HFF-Myc (cell line): Measurements from ENCODE around the gene BMX.

Source experiments
- DNase-seq: peaks from one replicate; pipeline ENCODE4 v3.0.0-alpha.2; 2011; ENCODE audit warnings: low read depth; ENCODE audit errors: extremely low read depth
- H3K4me3 ChIP-seq: replicated peaks from 2 replicates; pipeline ENCODE4 v1.5.1; 2011; ENCODE audit warnings: low read depth, mild to moderate bottlenecking, control low read depth, low read length
- TF ChIP-seq, protein P1 (sequence below): IDR thresholded peaks from 2 replicates; pipeline ENCODE4 v1.5.1; 2012; ENCODE audit warnings: mild to moderate bottlenecking, low read depth, low read length, control low read depth; ENCODE audit errors: missing control alignments

Gene BMX

DNA sequence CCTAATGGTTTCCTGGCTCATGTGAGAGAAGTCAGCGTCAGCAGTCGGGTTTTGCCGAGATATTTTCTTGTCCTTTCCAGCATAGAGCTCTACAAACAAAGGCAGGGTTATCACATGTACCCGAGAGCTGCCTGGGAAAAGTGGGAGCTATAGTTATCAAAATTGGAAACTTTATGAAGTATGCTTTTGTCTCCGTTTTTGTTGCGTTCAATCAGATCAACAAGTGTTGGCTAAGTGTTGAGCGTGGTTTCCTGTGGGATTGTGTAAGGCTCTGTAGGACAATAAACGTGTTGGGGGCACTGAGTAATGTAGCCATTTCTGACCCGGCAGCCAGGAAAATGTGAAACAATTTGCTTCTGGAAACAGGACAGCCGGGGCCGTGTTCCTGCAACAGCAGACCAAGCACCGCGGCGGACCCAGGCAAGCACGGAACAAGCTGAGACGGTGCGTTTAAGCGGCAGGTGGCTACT lies at the start of gene BMX:
BMX (plus strand) TSS at position 311 of the 470 bp plus-strand sequence. CDS start 7,547 bp downstream, outside the sequence.
- no peak for DNase-seq
- no peak within 1 kb of the TSS for H3K4me3 ChIP-seq
- TF ChIP-seq, protein P1, sequence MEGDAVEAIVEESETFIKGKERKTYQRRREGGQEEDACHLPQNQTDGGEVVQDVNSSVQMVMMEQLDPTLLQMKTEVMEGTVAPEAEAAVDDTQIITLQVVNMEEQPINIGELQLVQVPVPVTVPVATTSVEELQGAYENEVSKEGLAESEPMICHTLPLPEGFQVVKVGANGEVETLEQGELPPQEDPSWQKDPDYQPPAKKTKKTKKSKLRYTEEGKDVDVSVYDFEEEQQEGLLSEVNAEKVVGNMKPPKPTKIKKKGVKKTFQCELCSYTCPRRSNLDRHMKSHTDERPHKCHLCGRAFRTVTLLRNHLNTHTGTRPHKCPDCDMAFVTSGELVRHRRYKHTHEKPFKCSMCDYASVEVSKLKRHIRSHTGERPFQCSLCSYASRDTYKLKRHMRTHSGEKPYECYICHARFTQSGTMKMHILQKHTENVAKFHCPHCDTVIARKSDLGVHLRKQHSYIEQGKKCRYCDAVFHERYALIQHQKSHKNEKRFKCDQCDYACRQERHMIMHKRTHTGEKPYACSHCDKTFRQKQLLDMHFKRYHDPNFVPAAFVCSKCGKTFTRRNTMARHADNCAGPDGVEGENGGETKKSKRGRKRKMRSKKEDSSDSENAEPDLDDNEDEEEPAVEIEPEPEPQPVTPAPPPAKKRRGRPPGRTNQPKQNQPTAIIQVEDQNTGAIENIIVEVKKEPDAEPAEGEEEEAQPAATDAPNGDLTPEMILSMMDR = no peak

DNA sequence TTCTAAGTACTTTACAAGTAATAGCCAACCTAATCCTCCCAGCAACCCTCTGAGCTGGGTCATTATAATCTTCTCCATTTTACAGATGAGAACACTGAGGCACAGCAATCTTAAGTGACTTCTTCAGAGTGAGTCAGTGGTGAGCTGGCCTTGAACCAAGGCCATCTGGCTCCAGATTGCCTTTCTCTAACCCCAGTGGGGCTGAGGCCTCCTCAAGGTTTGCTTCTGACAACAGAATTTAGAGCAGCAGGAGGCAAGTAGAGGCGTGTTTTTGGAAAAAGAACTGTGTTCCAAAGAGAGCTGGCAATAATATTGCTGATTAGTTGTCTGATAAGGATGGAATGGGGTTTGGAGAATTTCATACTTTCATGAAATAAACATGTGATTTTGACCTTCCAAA lies 48.7 kb upstream of the BMX start:
- TF ChIP-seq, protein P1 = no peak
- no peak for DNase-seq

DNA sequence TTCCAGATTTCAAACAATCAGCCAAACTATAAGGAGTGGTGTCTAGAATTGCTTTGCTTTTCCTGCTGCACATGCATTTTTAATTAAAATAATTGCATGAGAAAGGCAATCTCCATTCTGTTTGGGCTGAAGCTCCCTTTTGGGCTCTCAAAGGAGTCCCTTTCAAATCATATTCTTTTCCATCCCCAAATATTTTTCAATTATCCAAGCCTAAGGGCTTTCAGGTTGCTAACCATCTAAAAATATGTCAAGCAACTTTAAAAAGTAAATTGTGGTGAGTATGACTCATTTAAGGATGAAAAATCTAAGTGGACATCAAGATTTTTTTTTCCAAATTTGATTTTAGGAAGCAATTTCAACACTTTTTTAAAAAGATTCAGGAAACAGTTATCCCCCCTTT lies 35.9 kb upstream of the BMX start:
- no peak for DNase-seq
- no peak overlapping the region for H3K4me3 ChIP-seq
- TF ChIP-seq, protein P1 = no peak

More for the DNA sequence above, 48.7 kb upstream of the BMX start:
- H3K4me3 ChIP-seq = no peak overlapping the region

DNA sequence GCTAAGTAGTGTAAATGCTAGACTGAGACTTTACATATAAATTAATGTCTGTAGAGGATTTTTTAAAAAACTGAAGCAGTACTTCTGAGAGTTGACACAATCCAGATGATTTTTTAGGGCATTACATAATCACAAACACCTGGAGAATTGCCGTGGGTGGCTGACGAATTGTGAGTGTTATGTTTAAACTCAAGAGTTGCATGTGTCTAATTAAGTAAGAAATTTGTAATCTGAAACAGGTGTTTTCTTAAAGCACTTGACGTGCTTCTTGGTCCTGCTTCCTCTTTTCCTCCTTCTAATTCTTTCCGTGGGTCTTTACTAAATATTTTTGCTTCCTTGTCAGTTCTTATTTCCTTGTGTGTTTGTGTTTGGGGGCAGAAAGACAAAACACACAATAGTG lies 35.3 kb upstream of the BMX start:
- peak; percentile 70 for DNase-seq
- H3K4me3 ChIP-seq = no peak overlapping the region
- TF ChIP-seq, protein P1 = no peak

DNA sequence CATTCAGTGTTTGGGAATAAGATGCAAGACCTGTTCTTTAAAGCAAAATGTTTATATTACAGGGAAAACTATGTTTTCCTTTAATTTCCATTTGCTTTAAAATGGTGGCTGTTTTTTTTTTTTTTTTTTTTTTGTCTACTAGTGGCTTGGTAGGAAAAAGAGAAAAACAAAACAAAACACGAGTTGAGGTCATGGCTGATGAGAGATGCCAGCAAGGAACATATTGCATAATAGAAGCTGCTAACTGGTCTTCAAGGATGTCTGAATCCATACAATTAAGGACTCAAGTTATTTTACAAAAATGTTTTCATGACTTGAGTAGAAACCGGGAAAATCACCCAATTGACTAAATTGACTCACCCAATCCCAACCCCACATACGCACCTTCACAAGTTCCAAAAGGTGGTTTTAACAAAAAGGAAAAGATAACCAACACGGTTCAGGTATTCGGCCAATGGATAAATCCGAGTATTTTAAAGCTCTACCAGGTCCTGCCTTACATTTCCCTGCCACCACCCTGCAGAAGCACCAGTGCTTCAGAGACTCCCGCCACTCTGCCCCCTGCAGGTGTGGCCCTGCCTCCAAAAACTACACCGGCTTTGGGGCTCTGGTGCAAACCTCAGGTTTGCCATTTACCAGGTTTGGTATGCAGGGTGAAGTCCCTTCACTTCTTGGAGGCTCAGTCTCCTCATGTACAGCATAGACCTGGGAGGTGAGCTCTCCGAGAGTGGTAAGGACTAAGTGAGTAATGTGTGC lies 34.5 kb upstream of the BMX start:
- TF ChIP-seq, protein P1 = peak; percentile 16
- no peak for DNase-seq
- H3K4me3 ChIP-seq = no peak overlapping the region

DNA sequence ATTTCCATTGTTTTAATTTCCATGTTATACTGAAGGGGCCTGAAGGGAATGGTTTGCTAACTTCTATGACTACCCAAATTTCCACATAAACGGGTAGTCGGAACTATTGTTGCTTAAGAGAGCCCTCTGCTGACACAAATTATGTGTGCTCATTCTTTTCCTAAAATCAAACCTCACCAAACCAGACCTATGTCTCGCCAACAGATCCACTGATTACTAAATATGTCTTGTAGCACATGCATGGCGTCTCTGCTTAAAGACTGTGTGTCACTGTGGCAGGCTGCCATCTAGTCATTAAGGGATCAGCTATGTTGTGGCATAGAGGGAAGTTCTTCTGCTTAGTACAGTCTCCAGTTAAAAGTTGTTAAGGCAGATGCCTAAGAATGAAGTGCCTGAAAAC lies 32.6 kb upstream of the BMX start:
- DNase-seq = no peak
- TF ChIP-seq, protein P1 = peak; percentile 34

More for the DNA sequence above, 32.6 kb upstream of the BMX start:
- H3K4me3 ChIP-seq = no peak overlapping the region
